ENCODE data around the gene ZNF500.
"Not testable (repeated sequence)": the region's sequence is repeated elsewhere in the genome, so short reads cannot be mapped to it uniquely, and the experiment has no call there.

ZNF500 gene

GRCh38 chr16:4795828-4796572 lies 29.0 kb upstream of the ZNF500 start:
- no peak for DNase-seq

- DNase-seq = peak; percentile 67
These were observed 28.3 kb upstream of the ZNF500 start, which contains the start of gene SMIM22 for GRCh38 chr16:4795181-4795827. Gene SMIM22 (plus strand): TSS chr16:4795369. CDS start chr16:4795735, 366 bp downstream.

GRCh38 chr16:4792951-4793513 lies 26.1 kb upstream of the ZNF500 start:
- no peak for DNase-seq

DNA sequence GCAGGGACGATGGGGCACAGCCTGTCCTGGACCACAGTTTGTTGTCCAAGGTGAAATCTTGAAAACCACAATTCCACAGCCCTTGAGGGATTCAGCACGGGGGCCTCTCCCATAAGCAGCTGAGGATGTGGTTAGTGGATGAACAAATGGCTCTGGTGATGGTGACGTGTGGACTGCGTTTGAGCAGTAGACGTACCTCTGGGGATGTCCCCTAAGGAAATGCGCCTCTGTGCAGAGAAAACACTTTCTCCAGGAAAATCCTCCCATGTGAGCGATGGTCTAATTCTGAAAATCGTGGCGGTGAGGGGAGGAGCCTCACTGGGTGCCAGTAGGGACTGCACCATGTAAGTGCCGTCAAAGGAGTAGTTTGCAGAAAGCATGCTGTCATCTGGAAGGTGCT lies 23.9 kb upstream of the ZNF500 start:
- DNase-seq = no peak

DNA sequence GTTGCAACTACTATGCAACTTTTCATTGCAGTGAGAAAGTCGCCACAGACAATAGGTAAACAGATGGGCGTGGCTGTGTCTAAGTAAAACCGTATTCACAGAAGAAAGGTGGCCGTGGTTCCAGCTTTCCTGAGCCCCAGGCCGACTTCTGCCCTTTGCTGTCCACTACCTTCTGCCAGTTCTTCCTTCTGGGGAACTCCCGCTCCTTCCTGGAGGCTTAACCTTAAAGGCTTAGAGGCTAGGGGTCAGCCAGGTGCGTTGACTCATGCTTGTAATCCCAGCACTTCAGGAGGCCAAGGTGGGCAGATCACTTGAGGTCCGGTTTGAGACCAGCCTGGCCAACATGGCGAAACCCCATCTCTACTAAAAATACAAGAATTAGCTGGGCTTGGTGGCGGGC lies 23.3 kb upstream of the ZNF500 start:
- no peak for DNase-seq

- DNase-seq = no peak
These were observed 21.9 kb upstream of the ZNF500 start for GRCh38 chr16:4788910-4789309.

DNA sequence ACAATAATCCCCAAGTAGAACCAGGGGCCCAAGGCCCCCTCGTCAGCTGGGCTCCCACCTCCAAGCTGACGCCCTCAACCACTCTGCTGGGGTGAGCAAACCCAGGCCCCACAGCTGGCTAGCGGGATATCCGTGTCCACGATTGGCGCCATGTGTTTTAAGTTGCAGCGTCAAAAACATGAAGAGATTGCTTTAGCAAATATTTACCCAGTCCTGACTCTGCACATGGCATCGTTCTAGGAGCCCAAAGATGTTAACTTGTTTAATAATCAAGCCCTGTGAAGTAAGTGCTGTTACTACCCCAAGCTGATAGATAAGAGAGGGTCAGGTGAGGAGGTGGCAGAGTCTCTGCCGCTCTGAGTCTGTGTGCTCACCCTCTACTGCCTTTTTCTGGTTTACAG lies 21.5 kb upstream of the ZNF500 start:
- DNase-seq = no peak

GRCh38 chr16:4787627-4788482 lies 20.9 kb upstream of the ZNF500 start, which contains the start of gene SEPTIN12:
Gene SEPTIN12 (minus strand): TSS chr16:4788345. CDS start chr16:4787645, 700 bp downstream.
- DNase-seq = no peak

DNA sequence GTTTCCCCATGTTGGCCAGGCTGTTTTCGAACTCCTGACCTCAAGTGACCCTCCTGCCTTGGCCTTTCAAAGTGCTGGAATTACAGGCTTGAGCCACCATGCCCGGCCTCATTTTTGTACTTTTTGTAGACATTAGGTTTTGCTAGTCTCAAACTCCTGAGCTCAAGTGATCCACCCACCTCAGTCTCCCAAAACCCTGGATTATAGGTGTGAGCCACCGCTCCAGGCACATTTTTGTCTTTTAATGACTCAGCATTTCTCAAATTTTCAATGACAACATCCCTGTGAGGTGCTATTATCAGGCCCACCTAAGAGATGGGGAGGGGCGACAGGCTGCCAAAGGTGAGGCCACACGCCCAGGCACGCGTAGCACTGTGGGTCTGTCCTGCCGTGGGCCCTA lies 20.1 kb upstream of the ZNF500 start:
- DNase-seq = no peak

- DNase-seq = no peak
These were observed 18.9 kb upstream of the ZNF500 start for GRCh38 chr16:4785758-4786433.

DNA sequence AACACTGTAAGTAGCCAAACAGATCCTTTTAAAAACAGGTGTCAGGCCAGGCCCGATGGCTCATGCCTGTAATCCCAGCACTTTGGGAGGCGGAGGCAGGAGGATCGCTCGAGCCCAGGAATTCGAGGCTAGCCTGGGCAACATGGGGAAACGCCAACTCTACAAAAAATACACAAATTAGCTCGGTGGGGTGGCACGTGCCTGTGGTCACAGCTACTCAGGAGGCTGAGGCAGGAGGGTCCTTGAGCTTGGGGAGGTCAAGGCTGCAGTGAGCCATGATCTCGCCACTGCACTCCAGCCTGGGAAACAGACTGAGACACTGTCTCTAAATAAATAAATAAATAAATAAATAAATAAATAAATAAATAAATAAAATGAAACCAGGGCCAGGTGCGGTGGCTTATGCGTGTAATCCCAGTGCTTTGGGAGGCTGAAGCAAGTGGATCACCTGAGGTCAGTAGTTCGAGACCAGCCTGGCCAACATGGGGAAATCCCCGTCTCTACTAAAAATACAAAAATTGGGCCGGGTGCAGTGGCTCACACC lies 17.6 kb upstream of the ZNF500 start:
- DNase-seq = not testable (repeated sequence)

GRCh38 chr16:4783951-4784336 lies 17.0 kb upstream of the ZNF500 start:
- DNase-seq = no peak

DNA sequence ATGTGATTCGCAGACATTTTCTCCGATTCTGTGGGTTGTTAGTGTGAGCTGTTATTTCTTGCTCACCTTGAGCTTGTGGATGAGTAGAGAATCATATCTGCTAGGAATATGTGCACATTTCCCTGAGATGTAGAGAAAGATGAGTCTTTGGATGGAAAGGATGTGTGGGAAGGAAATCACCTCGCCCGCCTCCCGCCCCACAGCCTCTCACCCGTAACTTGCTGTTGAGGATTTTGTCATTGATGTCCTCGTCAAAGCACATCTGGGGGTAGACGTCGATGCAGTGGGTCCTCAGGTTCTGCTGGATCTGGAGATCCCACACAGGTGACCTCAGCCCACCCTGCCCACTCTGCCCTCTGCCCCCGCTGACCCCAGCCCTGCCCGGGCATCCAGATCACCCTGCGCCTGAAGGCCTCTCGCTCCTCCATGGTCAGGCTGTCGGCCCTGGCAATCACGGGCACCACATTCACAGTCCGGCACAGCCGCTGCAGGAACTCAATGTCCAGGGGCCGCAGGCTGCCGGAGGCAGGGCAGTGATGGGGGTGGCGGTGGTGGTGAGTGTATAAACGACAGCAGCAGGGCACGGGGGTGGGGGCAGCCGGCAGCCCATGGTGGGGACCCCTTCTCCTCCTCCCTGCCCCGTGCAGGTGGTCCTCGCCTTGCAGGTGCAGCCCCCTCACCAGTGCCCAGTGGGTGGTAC lies 16.4 kb upstream of the ZNF500 start:
- no peak for DNase-seq

GRCh38 chr16:4780235-4780634 lies 13.3 kb upstream of the ZNF500 start:
- DNase-seq = no peak

GRCh38 chr16:4778050-4778392 lies 11.1 kb upstream of the ZNF500 start:
- DNase-seq = no peak

DNA sequence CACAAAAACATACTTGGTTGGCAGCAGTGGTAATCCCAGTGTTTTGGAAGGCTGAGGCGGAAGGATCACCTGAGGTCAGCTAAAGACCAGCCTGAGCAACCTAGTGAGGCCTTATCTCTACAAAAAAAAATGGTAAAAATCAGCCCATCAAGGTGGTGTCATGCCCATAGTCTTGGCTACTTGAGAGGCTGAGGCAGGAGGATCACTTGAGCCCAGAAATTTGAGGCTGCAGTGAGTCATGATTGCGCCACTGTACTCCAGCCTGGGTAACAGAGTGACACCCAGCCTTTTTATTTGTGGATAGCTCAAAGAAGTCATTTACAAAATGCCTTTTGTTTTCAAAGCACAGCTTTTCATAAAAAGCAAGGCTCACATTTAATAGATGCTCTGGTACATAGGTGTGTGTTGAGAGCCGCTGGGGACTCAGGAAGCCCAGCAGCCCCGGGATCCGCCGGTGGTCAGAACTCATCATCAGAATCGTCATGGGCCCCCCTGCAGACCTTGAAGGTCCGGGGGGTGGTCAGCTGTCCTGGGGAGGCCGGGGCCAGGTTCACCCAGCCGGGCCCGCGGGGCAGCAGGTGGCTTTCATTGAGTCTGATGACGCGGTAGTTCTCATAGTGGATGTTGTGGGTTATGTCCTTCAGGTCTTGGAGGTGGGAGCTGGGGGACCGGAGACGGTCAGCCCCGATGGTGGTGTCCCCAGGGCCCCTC lies 10.5 kb upstream of the ZNF500 start:
- DNase-seq = no peak

DNA sequence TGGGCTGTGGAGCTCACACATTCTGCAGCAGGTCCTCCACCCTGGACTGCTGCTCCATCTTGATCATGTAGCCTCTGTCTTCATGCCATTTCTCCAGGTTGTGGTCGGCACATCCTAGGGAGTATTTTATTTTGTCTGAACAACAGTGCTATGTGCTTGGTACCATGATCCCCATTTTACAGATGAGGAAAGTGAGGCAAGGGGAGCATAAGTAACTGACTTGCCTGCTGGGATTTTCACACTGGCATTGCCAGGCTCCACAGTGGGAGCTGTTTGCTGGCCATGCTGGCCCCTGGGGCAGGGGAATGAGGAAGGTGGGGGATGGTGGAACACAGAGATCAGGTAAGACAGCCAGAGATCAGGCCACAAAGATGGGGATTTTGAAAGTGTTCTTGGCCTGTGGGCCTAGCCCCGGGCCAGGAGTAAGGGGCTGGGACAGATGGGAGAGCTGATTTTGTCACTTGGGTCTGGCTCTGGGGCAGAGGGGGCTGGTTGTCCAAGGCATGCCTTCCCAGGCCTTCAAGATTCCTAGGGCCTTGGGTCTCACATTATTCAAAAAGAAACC lies 9.3 kb upstream of the ZNF500 start:
- no peak for DNase-seq

DNA sequence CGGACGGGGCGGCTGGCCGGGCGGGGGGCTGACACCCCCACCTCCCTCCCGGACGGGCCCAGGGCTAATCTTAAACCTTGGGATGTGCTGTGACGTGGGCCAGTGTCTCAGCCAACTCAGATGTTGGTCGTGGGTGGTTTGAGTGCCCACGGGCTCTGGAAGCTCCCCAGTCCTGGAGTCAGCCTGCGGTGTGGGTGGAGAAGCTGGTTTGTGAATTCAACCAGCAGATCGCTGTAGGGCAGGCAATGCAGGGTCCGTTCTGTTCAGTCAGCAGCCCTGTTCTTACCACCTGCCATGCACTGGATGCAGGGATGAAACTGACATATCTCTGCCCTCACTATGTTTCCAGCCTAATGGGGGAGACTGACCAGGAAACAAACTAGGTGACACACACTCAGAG lies 8.0 kb upstream of the ZNF500 start:
- no peak for DNase-seq

DNA sequence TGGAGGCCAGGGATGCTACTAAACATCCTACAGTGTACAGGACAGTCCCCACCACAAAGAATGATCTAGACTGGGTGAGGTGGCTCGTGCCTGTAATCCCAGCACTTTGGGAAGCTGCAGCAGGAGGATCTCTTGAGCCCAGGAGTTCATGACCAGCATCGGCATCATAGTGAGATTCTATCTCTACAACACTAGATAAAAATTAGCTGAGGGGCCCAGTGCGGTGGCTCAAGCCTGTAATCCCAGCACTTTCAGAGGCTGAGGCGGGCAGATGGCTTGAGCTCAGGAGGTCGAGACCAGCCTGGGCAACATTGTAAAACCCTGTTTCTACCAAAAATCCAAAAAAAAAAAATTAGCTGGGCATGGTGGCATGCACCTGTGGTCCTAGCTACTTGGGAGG lies 5.4 kb upstream of the ZNF500 start:
- DNase-seq = no peak

DNA sequence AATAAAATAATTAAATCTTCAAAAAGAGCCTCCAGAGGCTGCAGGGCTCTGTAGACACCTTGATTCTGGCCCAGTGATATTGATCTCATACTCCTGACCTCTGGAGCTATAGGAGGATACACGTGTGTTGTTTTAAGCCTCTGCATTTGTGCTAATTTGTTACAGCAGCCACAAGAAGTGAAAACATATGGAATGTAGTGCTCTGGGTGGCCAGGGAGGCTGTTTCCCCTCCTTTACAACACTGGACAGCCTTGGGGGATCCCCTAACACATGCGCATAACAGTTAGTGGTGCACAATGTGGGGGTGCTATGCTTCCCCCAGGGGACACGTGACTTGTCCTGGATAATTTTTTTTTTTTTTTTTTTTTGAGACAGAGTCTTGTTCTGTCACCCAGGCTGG lies 4.7 kb upstream of the ZNF500 start:
- no peak for DNase-seq

- no peak for DNase-seq
These were observed 2.3 kb upstream of the ZNF500 start for GRCh38 chr16:4769306-4769638.
